NCI-H2081 treated with DMSO at 0.1 percent for 48 hours (cell line): ENCODE data around the gene NAP1L4.

ENCODE experiments used
- DNase-seq: peaks from one replicate; lab custom pipeline; 2025; lab: John Stamatoyannopoulos, UW

The NAP1L4 gene

DNA sequence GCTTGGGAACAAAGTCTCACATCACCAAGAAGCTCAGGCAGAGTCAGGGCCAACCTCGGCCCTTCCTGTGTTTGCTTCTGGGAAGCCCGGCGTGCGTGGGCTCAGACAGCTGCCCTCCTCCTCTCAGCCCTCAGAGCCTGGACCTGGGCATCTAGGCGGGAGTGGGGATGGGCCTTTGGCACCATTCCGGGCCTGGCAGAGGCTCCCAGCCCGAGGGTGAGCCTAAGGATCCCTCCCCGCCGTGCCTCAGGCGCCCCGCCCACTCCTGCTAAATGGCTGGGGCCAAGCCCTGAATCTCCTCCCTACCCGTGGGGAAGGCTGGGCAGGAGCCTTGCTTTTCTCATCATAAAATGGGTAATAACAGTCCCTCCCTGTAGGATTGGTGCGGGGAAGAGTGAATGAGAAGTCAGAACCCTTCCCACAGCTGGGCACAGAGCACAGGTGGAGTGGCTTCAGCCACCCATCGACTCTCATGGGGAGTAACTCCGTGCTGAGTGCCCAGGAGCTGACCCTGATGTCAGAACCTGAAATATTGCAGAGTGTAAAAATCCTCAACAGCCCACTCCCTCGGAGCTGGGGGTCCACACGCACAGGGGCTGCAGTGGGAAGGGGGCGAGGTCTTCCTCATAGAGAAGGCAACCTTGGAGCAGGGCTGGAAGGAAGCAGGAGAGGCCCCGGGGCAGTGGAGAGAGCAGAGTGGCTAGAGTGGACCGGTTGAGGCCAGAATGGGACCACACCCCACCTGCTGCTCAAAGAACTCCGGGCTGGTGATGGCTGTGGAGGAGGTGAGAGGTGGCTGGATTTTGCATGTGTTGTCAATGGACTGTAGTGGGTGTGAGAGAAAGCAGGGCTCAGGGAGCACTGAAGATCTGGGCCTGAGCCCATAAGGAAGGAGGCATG is 87.7 kb downstream of the NAP1L4 start:
- no peak for DNase-seq

DNA sequence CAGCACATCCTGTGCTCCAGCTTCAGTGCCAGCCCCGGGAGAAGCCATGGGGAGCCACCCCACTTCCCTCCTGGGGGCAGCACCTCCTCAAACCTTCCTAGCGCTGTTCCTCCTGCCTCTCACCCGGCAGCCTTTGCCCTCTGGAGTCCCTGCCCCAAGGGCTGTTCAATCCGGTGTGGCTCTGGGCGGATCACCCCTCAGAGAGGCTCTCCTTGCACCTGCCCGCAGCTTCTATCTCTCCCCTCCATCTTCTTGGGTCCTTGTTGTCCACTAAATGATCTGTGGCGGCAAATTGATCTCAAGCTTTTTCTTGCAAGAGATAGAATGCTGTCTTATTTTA is 88.5 kb downstream of the NAP1L4 start:
- no peak for DNase-seq

DNA sequence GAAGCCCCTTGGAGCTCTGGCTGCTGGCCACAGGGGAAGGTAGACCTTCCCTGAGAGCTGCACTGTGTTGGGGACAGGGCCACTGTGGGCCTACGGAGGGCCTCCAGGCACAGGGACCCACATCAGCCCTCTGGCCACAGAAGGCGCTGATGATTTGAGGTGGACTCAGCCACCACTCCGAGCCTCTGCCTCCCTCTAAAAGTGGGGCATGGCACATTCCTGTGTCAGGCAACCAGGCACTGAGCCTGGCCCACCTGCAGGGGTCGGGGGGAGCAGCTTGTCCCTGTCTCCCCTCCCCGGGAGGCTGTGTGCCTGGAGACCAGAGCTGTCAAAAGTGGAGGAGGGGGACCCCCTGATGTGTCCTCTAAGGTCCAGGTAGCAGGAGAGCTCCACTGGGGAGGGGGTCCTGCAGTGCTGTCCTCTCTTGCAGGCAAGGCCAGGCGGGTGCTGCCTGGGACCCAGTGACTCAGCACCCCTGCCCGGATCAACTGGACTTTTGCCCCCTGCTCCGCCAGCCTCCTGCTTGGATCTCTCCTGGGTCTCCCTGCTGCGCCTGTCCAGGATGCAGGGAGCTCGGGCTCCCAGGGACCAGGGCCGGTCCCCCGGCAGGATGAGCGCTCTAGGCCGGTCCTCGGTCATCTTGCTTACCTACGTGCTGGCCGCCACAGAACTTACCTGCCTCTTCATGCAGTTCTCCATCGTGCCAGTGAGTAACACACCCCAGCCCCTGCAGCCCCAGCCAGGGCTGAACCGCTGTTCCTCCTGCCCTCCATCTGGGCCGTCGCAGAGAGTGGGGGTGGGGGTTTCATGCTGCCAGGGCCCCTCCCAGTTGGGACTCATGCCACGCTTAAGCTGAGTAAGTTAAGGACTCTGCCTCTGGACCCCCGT is 89.1 kb downstream of the NAP1L4 start:
- no peak for DNase-seq

DNA sequence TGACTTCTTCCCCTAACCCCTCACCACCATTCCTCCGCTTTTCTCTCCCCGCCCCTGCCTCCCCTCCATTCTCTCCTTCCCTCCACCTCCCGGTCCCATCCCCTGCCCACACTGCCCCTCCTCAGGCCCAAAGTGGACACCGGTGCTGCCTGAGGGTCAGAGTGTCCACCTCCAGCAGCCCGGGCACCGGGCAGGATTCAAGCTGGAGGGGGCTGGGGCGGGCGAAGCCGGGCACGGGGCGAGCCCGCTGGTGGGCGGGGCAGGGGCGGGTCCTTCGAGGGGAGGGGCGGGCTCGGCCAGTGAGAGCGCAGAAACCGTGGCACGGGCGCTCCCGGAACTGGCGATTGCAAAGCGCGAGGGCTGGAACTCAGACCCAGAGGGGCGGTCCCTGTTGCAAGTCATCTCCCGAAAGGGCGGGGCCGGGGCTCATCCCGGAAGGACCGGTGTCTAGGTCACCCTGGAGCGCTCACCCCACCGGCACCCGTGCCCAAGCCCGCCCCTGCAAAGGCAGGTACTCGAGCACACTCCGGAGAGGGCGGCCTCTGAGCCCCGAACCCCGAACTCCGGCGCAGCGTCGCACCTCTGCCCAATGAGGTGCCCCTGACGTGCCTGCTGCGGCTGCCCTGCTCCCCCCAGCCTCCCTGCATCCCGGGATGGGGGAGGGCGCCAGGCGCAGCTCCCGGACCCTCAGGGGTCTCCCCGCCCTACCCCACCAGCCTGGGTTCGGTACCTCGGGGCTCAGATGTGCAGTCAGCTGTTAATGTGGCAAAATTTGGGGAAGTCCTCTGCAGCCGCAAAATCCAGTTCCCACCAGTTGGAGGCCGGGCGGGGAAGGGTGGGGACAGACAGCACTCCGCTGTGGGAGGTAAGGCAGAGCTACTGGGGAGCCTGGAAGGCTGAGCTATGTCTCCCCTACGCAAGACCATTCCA is 90.0 kb downstream of the NAP1L4 start:
- DNase-seq, result no peak

DNA sequence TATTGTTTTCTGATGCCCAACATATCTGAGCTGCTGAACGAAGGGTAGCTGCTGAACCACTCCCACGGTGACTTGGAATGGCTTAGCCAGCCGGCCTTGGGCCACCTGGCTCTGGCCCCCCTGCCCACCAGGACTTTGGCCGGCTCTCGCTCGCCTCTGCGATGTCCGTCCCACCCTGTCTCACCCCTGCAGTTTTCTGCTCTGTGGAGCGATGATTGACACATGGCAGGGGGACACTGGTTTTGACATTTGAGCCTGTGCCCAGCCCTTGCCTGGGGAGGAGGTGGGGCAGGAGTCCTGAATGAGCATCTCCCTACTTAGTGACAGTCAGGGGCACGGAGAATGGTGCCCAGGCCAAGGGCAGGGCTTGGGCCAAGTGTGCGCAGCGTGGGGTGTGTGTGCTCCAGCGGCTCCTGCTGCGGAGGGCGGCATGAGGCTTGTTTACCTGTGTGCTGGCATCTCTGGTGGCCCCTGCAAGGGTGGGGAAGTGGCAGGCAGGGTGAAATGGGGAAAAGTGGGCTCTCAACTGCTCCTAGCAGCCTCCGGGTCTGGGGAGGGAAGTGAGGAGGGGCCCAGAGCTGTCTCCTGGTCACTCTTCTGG is 90.8 kb downstream of the NAP1L4 start:
- DNase-seq, result no peak

DNA sequence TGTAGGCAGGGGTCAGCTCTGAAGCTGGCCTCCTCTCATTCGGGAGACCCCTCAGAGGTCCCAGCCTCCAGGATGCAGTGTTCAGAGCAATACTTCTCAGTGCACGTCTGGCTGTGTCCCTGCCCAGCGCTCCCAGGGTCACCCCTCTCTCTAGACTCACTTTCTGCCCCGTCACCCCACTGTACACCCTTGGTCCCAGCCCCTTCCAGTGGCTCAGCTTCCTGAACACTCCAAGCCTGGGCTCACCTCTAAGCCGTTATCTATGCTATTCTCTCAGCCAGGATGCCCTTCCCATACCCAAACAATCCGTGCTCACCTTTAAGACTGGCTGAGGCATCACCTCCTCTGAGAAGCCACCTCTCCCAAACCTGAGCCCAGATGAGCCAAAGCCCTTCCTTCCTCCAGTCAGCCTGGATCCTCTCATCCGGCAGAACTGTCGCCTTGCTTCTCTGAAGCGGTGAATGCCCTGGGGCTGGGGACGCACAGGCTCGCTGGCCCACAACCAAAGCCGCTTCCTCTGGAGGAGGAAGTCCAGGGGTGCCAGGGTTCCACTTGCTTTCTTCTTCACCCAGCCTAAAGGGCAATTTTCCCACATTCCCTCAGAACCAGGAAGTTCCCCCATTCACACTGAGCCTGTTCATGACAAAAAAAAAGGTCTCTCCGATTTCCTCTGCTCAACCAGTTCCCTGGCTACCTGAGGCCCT is 92.9 kb downstream of the NAP1L4 start:
- no peak for DNase-seq

DNA sequence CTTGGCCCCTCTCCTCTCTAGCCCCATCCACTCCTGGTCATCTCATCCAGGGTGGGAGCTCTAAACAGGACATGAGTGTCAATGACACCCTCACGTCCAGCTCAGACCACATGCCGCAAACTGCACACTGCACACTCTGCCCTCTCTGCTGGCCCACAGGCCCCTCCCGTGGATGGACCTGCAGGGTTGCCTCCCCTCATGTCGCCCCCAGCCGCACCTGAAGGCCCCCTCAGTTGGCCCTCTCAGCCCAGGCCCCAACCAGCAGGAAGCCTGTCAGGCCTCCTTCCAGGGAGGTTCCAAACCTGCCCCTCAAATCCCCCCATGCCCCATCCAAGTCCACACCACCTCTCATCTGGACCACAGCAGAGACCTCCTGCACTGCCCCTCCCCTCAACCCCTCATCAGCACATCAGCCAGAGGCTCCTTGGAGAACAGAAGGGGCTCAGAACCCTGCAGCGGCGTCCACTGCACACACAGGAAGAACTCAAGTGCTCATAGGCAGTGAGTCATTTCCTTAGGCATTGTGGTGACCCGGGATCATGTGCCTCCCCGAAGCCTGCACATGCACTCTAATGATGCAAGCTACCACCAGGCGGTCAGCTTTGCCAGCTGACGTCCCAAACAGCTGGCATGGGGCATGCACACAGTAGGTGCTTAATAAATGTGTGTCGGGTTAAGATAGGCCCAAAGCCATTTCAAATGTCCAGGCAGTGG is 93.6 kb downstream of the NAP1L4 start:
- DNase-seq, result no peak

DNA sequence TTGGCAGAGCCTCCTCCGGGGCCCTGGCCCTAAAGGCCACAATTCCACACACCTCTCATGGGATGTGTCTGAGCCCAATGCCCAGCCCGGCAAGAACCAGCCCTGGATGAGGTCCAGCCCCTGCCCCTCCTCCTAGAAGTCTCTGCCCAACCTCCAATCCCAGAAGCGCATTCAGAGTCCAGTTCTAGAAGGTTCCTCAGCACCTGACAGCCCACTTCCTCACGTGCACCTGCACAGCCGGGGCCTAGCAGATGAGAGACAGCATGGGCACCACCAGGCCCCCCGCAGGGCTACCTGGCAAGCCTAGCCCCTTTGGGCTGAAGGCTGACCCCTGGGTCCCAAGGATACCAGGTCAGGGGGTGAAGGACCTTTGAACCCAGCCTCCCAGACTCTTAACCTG is 95.1 kb downstream of the NAP1L4 start:
- no peak for DNase-seq

DNA sequence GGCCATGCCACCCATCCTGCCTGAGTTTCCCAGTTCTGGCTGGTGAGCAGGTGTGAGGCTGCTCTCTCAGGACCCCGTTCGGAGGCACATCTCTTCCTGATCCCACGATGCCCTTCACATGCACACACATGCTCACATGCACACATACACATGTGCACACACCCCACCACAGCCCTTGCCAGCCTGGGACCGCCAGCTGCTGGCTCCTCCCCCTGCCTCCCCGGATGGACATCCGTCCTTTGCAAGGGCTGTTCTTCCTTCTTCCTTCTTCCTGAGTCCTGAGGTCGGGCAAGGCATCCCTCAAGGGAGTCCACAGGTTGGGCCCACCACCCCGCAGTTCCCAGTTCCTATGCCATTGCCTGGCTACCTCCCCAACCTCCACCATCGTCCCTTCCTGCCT is 96.1 kb downstream of the NAP1L4 start:
- no peak for DNase-seq
